Thyroid gland (tissue), 4 donors: Measurements from ENCODE around the gene GPR143.
"Not testable (repeated sequence)": the region's sequence is repeated elsewhere in the genome, so short reads cannot be mapped to it uniquely, and the experiment has no call there.

ENCODE experiments used
- POLR2A ChIP-seq, 2 donors: fragments of 450-650 bp; IDR thresholded peaks; one replicate each; pipeline ENCODE4 v1.6.1; 2017; ENCODE audit warnings: antibody characterized with exemption in 2 of 2, mild to moderate bottlenecking in 2 of 2, moderate library complexity in 1 of 2
- TF ChIP-seq, protein P1 (sequence below), 6 experiments: fragments of 200-600 bp in 3 of 6; fragments of 450-650 bp in 3 of 6; sonication (generic) in 3 of 6; IDR thresholded peaks; one replicate each; pipeline ENCODE4 v1.5.1; 2016 to 2019; ENCODE audit warnings: antibody characterized with exemption in 6 of 6, mild to moderate bottlenecking in 2 of 6, inconsistent platforms in 1 of 6, moderate library complexity in 1 of 6

DNA sequence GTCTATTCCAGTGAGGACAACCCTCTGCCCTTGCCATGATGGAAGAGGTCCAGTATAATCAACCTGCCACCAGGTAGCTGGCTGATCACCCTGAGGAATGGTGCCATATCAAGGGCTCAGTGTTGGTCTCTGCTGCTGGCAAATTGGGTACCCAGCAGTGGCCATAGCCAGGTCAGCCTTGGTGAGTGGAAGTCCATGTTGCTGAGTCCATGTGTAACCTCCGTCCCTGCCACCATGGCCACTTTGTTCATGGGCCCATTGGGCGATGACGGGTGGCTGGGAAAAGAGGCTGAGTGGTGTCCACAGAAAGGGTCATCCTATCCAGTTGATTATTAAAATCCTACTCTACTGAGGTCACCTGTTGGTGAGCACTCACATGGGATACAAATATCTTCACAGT lies 45.4 kb upstream of the GPR143 start:
- TF ChIP-seq POLR2A (IDR thresholded peaks at IDR 0.05): not testable (repeated sequence)
- TF ChIP-seq, protein P1, sequence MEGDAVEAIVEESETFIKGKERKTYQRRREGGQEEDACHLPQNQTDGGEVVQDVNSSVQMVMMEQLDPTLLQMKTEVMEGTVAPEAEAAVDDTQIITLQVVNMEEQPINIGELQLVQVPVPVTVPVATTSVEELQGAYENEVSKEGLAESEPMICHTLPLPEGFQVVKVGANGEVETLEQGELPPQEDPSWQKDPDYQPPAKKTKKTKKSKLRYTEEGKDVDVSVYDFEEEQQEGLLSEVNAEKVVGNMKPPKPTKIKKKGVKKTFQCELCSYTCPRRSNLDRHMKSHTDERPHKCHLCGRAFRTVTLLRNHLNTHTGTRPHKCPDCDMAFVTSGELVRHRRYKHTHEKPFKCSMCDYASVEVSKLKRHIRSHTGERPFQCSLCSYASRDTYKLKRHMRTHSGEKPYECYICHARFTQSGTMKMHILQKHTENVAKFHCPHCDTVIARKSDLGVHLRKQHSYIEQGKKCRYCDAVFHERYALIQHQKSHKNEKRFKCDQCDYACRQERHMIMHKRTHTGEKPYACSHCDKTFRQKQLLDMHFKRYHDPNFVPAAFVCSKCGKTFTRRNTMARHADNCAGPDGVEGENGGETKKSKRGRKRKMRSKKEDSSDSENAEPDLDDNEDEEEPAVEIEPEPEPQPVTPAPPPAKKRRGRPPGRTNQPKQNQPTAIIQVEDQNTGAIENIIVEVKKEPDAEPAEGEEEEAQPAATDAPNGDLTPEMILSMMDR (IDR thresholded peaks at IDR 0.05): not testable (repeated sequence)
